SKM-1 treated with dmso at 0.1 percent for 144 hours (cell line): ENCODE results near the gene CFAP298.
A peak's percentile ranks its signal among the peaks of the same experiment; 100 is the strongest.
"Not testable (repeated sequence)": the region's sequence is repeated elsewhere in the genome, so short reads cannot be mapped to it uniquely, and the experiment has no call there.

Experiments used
- DNase-seq: peaks from one replicate; lab custom pipeline; 2025; ENCODE audit not compliant: unreplicated experiment; lab: John Stamatoyannopoulos, UW

Gene CFAP298

GRCh38 chr21:32612075-32612998 lies at the start of gene CFAP298:
TSS of gene CFAP298 (minus strand) at chr21:32612377. CDS start at chr21:32612243, 134 bp downstream.
- DNase-seq = peak; percentile 92

DNA sequence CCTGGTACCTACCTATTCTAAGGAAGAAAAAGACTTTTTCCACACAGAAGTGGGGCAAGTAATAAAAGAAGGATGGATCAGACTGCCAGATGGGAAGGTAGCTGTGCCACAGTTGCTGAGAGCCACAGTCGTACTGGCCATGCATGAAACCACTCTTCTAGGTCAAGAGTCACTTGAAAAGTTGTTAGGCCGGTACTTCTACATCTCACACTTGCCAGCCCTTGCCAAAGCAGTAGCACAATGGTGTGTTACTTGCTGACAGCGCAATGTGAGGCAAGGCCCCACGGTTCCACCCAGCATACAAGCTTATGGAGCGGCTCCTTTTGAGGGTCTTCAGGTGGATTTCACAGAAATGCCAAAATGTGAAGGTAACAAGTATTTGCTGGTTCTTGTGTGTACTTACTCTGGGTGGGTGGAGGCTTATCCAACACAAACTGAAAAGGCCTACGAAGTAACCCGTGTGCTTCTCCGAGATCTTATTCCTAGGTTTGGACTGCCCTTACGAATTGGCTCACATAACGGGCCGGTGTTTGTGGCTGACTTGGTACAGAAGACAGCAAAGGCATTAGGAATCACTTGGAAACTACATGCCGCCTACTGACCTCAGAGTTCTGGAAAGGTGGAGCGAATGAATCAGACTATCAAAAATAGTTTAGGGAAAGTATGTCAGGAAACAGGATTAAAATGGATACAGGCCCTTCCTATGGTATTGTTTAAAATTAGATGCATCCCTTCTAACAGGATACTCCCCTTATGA lies 49.0 kb upstream of the CFAP298 start:
- DNase-seq = not testable (repeated sequence)

DNA sequence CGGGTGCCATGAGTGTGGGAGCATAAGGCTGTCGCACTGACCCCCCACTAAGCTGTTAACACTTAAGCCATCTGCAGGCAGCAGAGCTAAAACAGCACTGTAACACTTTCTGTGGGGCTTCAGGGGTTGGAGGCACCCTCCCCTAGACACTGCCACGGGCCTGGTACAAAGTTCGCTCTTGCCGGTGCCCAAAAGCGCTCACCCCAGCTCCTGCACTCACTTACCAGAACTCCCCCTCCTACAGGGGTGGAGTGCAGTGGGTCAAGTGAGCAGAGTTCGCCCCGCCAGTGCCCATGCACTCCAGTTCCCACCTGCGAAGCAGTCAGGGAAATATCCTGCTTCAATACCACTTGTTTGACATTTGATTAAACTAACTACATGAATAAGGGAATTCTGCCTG lies 46.3 kb upstream of the CFAP298 start:
- no peak for DNase-seq

DNA sequence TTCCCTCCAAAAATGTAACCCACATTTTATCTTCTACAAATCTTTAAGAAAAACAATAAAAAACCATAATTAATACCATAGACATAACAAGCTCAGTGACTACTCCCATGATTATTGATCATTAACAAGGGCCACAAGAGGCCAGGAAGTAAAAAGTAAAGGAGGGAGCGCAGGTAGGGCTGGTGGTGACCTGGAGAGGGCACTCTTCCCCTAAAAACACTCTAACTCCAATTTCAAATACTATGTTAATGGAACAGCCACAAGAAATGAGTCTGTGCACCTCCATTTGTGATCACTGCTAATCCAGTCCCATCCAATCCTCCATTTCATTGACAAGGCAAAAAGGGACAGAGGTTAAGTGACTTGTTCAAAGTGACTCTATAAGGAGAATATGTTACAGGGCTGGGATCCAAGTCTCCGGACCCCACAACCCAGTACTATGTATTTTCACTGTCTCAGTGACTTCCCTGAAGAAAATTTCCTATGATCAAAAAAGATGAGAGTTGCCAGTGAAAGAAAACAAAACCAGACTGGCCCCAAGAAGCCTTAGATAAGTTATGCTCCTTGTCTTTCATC lies 41.2 kb upstream of the CFAP298 start:
- DNase-seq = peak; percentile 7

DNA sequence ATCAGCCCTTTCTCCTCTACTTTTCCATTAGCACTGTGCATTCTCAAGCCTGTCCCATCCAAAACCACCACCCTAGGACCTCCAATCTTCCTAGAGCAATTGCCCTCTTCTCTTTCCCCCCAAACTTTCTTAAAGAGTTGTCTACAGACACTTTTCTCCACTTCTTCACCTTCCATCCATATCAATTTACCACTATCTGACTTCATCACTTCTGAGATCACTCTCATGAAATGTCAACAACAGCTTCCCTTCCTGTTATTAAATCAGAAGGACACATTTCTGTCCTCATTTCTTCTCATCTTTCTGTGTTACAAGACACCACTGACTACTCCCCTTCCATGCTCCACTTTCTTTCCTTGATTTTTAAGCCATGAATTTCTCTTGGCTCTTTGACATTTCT lies 36.0 kb upstream of the CFAP298 start:
- no peak for DNase-seq

- DNase-seq = no peak
Observed at GRCh38 chr21:32645261-32646182, 33.3 kb upstream of the CFAP298 start.

DNA sequence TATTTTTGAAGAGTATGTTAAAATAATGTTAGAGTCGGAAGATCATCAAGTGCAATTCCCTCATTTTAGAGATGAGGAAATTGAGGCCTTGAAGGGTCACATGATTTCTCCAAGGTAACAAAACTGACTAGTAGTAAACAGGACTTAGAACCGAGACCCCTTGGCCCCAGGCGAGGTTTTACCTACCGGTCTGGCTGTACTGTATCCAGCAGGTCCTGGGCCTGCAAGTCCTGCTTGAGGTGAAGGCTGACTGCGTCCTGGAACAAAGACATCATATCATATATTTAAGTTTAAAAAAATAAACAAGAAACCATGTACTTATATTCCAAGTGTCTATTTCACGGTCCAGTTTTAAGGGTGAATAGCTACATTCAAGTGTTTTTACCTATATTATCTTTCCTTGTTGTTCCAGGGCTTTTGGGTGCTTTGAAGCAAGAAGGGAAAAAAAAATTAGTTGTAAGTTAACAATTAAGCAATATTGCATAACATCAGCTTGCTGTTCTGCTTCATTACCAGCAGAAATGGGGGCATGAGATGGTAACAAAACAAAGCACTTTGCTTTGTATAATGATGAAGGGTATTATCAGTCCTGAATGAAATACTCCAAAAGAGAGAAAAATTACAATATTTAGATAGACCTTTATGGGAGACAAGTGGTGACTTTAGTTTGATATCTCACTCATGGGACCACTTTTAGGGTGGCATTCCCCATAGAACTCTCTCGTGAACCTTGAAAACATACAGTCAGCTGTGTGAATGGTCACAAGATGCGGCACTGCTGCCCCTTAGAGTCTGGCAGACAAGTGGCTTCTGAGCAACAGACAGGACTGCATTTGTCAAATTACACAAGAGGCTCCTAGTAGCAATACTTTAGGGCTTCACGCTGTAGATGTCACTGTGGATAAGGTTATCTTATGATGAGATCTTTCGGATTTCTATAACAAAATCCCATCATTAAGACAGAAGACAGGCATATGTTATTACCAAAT lies 29.8 kb upstream of the CFAP298 start:
- no peak for DNase-seq

- no peak for DNase-seq
Observed at GRCh38 chr21:32626621-32627196, 14.5 kb upstream of the CFAP298 start.

DNA sequence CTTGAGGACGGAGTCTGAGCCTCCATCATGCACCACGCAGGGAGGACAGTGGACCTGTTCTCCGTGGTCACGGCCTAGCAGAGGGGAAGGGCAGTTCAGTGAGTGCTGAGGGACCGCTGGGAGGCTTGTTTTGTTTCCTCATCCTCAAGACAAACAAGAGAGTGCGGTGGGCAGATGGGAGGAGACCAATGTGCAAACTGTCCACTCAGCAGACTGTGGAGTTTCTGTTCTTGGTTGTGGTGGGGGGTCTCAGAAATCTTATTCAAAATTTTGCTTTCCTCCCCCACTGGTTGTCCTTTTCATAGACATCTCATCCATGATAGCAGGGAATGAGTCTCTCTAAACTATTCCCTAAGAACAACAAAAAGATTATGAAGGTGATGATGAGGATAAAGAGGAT lies 6.0 kb upstream of the CFAP298 start:
- not testable (repeated sequence) for DNase-seq

DNA sequence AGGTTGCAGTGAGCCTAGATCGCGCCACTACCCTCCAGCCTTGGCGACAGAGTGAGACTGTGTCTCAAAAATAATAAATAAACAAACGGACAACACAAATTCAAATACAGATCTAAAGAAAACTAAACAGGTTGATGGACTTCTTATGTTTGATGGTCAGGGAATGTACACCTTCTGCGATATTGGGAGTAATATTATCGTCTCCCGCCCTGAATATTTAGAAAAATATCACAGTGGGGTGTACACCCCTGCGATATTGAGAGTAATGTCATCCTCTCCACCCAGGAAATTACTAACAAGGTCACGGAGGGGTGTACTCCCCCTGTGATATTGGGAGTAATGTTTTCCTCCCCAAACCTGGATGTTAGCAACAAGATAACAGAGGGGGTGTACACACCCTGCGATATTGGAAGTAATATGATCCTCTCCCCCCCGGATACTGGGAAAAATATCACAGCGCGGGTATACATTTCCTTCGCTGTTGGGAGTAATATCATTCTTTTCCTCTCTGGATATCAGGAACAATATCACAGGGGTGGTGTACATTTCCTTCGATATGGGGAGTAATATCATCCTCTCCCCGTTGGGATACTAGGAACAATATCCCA lies 1.4 kb upstream of the CFAP298 start:
- DNase-seq = no peak

DNA sequence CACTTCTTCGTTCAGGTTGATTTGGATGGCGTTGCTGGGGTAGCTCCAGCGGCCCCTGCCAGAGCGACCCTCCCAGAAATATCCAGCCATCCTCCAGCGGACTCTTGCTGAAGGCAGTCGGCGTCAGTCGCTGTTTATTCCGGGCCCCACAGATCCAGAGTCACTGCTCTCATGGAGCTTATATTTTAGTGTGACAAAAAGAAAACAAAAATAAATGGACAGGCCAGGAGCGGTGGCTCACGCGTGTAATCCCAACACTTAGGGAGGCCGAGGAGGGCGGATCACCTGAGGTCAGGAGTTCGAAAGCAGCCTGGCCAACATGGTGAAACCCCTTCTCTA lies 791 bp upstream of the CFAP298 start:
- no peak for DNase-seq

DNA sequence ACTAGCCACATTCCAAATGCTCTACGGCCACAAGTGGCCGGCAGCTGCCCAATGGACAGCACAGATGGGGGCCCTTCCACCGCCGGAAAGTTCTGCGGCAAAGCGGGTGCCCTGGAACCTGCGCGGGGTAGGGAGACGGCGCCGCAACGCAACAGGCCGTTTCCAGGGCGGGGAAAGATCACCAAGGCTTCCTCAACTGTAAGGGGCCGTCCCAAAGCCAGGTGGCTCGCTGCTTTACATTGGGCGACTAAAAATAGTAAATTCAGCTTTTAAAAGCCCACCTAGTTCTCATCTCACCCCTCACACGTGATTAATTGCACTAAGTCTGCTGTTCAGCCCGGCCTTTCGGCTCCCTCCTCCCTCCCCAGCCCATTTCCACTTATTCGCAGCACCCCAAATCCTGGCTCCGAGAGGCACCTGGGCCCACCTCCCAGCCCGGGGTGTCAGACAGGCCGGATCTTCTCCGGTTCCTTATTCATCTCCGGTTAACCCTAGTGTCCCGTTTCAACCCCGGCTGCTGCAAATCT lies 643 bp downstream of the CFAP298 start:
- DNase-seq = no peak

- not testable (repeated sequence) for DNase-seq
Observed at GRCh38 chr21:32610940-32611339, 1.2 kb downstream of the CFAP298 start.

DNA sequence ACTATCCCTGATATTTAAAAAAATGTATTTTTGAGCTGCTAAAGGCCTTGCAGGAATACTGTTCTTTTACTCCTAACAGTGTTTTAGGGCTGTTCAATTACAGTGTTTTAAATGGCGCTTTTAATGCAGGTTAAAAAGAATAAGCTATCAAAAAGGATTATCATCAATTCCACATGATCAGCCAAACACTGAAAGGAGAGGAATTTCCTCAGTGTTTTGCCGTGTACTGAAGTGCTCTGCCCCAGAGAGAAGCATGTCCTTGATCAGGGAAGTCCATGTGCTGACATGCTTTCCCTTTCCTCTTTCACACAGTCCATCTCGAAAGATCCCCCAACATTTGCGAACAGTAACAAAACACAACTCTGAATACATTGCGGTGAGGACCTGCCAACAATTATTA lies 3.3 kb downstream of the CFAP298 start:
- no peak for DNase-seq

- DNase-seq = no peak
Observed at GRCh38 chr21:32605469-32605868, 6.7 kb downstream of the CFAP298 start.

DNA sequence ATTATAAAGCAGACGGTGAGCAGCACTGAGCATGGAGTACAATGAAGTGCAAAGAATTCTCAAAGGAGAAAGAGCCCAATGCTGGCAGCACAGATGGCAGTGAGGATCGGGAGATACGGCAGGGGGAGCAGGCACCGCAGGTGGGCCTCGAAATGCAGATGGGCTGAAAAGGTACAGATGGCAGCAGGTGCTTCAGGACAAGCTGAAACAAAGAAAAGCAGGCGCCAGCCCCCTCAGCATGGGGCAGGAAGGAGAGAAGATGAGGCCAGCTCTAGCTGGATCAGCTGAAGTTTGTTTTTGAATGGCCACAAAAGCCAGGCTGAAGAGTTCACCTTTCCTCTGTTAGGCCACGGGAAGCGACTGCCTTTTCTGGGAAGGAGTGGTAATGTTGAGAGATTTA lies 7.7 kb downstream of the CFAP298 start:
- DNase-seq = no peak

- no peak for DNase-seq
Observed at GRCh38 chr21:32603131-32603530, 9.0 kb downstream of the CFAP298 start.

- no peak for DNase-seq
Observed at GRCh38 chr21:32602099-32602498, 10.1 kb downstream of the CFAP298 start.

DNA sequence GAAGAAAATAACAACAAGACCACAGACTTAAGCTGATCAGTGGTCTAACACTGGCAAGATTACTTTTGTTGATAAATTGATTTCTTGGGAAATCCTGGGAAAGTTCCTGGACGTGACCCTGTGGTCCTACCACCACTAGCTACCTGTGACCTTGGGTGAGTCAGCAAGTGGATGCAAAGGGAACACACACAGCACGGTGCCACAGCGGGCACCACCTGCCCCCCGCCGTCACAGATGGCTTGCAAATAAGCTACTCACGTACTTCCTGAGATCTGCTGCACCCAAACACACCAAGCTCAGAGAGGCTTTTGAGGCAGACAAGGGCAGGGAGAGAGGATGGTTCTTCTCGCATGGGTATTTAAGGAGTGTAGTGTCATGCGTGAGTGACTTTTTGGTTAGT lies 12.7 kb downstream of the CFAP298 start:
- DNase-seq = no peak
